ENCODE measurements around the gene CCDC60. TPM values are rescaled to one million over a fixed set of nuclear protein-coding genes. Genes with fewer than 3 reads are reported as not detected.

CCDC60 gene
- total and polyA plus RNA-seq, 12 donors = not detected

GRCh38 chr12:119363037-119363436 is 28.5 kb downstream of the CCDC60 start:
- WGBS, 4 donors = 87 to 91% (median 88%) methylated on average over 4 of the region's 4 CpGs
- Histone ChIP-seq H3K27ac (no peak overlapping the region), H3K9me3 (replicated peaks in 1 of 3) (no peaks in the 10 kb centered on the region), H3K36me3 (replicated peaks in 1 of 2) (no peaks in the 10 kb centered on the region), H3K4me3 (no peak overlapping the region), H3K27me3 (peaks cover 6% of the 10 kb centered on the region), H3K4me1 (replicated peaks in 1 of 2) (no peaks in the 10 kb centered on the region)
- intact Hi-C loops (cut with DNase I) = no loop called here
- DNase-seq = no peak
- TF ChIP-seq, protein P1, sequence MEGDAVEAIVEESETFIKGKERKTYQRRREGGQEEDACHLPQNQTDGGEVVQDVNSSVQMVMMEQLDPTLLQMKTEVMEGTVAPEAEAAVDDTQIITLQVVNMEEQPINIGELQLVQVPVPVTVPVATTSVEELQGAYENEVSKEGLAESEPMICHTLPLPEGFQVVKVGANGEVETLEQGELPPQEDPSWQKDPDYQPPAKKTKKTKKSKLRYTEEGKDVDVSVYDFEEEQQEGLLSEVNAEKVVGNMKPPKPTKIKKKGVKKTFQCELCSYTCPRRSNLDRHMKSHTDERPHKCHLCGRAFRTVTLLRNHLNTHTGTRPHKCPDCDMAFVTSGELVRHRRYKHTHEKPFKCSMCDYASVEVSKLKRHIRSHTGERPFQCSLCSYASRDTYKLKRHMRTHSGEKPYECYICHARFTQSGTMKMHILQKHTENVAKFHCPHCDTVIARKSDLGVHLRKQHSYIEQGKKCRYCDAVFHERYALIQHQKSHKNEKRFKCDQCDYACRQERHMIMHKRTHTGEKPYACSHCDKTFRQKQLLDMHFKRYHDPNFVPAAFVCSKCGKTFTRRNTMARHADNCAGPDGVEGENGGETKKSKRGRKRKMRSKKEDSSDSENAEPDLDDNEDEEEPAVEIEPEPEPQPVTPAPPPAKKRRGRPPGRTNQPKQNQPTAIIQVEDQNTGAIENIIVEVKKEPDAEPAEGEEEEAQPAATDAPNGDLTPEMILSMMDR (IDR thresholded peaks at IDR 0.05) = no peak
- TF ChIP-seq POLR2A (IDR thresholded peaks at IDR 0.05) = no peak

GRCh38 chr12:119363490-119363889 is 29.0 kb downstream of the CCDC60 start:
- TF ChIP-seq, protein P1 (IDR thresholded peaks at IDR 0.05) = no peak
- TF ChIP-seq POLR2A (IDR thresholded peaks at IDR 0.05) = no peak
- Histone ChIP-seq H3K27ac (no peak overlapping the region), H3K4me1 (replicated peaks in 1 of 2) (no peaks in the 10 kb centered on the region), H3K36me3 (replicated peaks in 1 of 2) (no peaks in the 10 kb centered on the region), H3K9me3 (replicated peaks in 1 of 3) (no peaks in the 10 kb centered on the region), H3K4me3 (no peak overlapping the region), H3K27me3 (peaks cover 3% of the 10 kb centered on the region)
- 53 to 73% (median 67%) methylated on average over 1 of the region's 1 CpG for WGBS, 4 donors
- no peak for DNase-seq
- intact Hi-C loops (cut with DNase I) = no loop called here

DNA sequence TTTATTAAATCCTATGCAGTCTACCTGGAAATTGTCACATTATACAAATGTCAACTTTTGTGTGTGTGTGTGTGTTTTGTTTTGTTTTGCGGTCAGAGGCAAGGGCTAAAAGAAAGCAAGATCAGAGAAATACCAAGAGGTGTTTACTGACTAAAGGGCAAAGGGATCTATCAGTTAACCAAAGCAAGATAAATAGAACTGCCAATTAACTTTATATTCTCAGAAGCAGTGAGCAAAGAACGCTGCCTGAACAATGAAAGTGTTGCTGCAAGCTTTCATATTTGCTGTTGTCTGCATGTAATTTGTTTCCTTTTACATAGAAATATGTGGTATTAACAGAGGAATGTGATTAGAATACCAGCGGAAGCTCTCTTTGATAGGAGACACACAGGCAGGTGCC is 30.9 kb downstream of the CCDC60 start:
- no peak for DNase-seq

DNA sequence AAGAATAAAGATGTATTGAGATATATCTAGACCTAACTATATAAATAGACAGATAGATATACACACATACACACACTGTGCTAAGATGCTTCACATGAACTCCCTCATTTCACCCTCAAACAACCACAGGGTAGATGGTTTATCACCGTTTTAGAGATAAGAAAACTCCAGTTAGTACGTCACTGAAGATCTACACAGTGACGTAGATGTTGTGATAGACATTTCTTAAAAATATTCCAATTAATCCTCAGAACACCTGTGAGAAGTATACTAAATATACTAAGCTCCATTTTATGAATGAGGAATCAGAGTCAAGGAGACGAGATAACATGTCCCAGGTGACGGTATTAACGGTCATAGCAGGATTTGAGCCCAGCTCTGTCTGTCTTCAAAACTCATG is 31.5 kb downstream of the CCDC60 start:
- Histone ChIP-seq H3K36me3 (replicated peaks in 1 of 2) (no peaks in the 10 kb centered on the region), H3K9me3 (replicated peaks in 1 of 3) (no peaks in the 10 kb centered on the region), H3K4me1 (replicated peaks in 1 of 2) (no peaks in the 10 kb centered on the region), H3K4me3 (no peak overlapping the region), H3K27ac (no peak overlapping the region), H3K27me3 (no peaks in the 10 kb centered on the region)
- no peak for DNase-seq
- intact Hi-C loops (cut with DNase I) = no loop called here
- WGBS, 4 donors = 64 to 70% (median 67%) methylated on average over 6 of the region's 6 CpGs
- TF ChIP-seq, protein P1 (IDR thresholded peaks at IDR 0.05) = no peak
- no peak for TF ChIP-seq POLR2A (IDR thresholded peaks at IDR 0.05)

More for the DNA sequence above, 30.9 kb downstream of the CCDC60 start:
- Histone ChIP-seq H3K27ac (no peak overlapping the region), H3K4me3 (no peak overlapping the region), H3K36me3 (replicated peaks in 1 of 2) (no peaks in the 10 kb centered on the region), H3K4me1 (replicated peaks in 1 of 2) (no peaks in the 10 kb centered on the region), H3K9me3 (replicated peaks in 1 of 3) (no peaks in the 10 kb centered on the region), H3K27me3 (no peaks in the 10 kb centered on the region)
- WGBS, 4 donors = 54 to 73% (median 67%) methylated on average over 3 of the region's 3 CpGs
- intact Hi-C loops (cut with DNase I) = no loop called here
- no peak for TF ChIP-seq POLR2A (IDR thresholded peaks at IDR 0.05)
- TF ChIP-seq, protein P1 (IDR thresholded peaks at IDR 0.05) = no peak

All from adrenal gland (tissue), 12 donors.